HepG2 (cell line): ENCODE results near the gene ECEL1.

ENCODE experiments used
- ESRRA ChIP-seq: sonication (generic); formaldehyde crosslinking; IDR thresholded peaks from 2 replicates; pipeline ENCODE4 v1.5.1; 2020; ENCODE audit warnings: mild to moderate bottlenecking, low read depth, missing genetic modification reagents
- TF ChIP-seq, protein P1 (sequence below): IDR thresholded peaks from 2 replicates; pipeline ENCODE4 v1.6.1; 2016; ENCODE audit warnings: missing biosample characterization, missing genetic modification reagents, low read depth

DNA sequence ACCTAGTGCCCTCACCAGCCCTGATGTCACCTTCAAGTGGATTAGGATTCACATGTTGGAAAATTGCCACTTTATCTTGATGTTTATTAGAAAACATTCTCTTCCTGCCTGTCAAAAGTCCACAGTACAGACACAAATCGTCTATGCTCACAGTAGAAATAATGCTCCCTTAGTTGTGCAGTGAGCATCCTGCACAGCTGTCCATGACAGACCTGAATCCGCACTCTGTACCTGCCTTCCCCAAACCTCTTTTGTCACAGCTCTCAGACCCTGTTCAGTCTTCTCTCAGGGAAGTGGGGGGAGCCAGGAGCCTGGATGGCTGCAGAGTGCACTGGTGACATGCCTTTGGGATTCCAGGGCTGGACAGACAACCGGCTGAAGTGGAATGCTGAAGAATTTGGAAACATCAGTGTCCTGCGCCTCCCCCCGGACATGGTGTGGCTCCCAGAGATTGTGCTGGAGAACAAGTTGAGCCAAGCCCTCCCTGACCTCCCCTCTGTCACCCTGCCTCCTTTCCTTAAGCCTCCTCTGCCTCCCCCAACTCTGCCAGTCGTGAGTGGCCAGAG lies 40.4 kb upstream of the ECEL1 start:
- TF ChIP-seq, protein P1, sequence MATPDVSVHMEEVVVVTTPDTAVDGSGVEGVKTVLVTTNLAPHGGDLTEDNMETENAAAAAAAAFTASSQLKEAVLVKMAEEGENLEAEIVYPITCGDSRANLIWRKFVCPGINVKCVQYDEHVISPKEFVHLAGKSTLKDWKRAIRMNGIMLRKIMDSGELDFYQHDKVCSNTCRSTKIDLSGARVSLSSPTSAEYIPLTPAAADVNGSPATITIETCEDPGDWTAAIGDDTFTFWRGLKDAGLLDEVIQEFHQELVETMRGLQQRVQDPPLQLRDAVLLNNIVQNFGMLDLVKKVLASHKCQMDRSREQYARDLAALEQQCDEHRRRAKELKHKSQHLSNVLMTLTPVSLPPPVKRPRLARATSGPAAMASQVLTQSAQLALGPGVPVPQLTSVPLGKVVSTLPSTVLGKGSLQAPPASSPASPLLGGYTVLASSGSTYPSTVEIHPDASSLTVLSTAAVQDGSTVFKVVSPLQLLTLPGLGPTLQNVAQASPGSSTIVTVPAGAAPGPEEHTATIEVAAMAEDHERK (CRISPR knock-in tag), result no peak
- TF ChIP-seq ESRRA, result no peak
